Colonic mucosa (tissue), 4 donors: ENCODE data around the gene TYW1B. TPM values are rescaled to one million over a fixed set of nuclear protein-coding genes. Genes with fewer than 3 reads are reported as not detected.
"Not testable (repeated sequence)": the region's sequence is repeated elsewhere in the genome, so short reads cannot be mapped to it uniquely, and the experiment has no call there.

ENCODE experiments used
- DNase-seq: peaks from one replicate; pipeline ENCODE4 v3.0.0-alpha.2; 2020
- H3K27ac ChIP-seq: fragments of 200-600 bp; one replicate; pipeline ENCODE4 v1.8.0; 2021
- H3K27me3 ChIP-seq: fragments of 200-600 bp; one replicate; pipeline ENCODE4 v1.8.0; 2021
- H3K36me3 ChIP-seq: fragments of 200-600 bp; one replicate; pipeline ENCODE4 v1.8.0; 2021
- H3K4me1 ChIP-seq: fragments of 200-600 bp; one replicate; pipeline ENCODE4 v1.8.0; 2021; ENCODE audit warnings: mild to moderate bottlenecking
- H3K4me3 ChIP-seq: fragments of 200-600 bp; one replicate; pipeline ENCODE4 v1.8.0; 2021
- H3K9ac ChIP-seq, 2 donors: one replicate each; pipeline ENCODE4 v1.7.0; 2013; ENCODE audit warnings: control low read depth in 2 of 2, low read depth in 2 of 2, low read length in 2 of 2
- H3K9me3 ChIP-seq: fragments of 200-600 bp; one replicate; pipeline ENCODE4 v1.8.0; 2021
- CTCF ChIP-seq: fragments of 200-600 bp; IDR thresholded peaks from one replicate; pipeline ENCODE4 v1.8.0; 2022; ENCODE audit warnings: antibody characterized with exemption, mild to moderate bottlenecking
- intact Hi-C: fragments of 100-400 bp; cut with DNase I; formaldehyde crosslinking; loops from one replicate; pipeline ENCODE4 v1.14.1; 2022
- total RNA-seq, 2 donors: library from RNA; stranded (reverse); fragmentation: NEBNext Ultra II Directional in 1 of 2; extraction: Animal tissue kit (Norgen Biotek cat#: 25700) in 1 of 2; gene quantifications; one replicate each; pipeline ENCODE4 v1.2.1, GENCODE V29; 2021
- donor health status: healthy.
- donor health status: DM: no; HTN: no; CAD: no.
- donor health status: DM: no; HTN: no; CAD: no.

Gene TYW1B
- total RNA-seq, 2 donors from 2014 or later: 1.9 to 8.9 TPM

- H3K36me3 ChIP-seq, H3K27ac ChIP-seq, H3K4me1 ChIP-seq, H3K4me3 ChIP-seq, H3K9ac ChIP-seq, H3K27me3 ChIP-seq, DNase-seq, intact Hi-C loops, H3K9me3 ChIP-seq: not testable (repeated sequence)
Observed at GRCh38 chr7:72635273-72635908, 192.6 kb downstream of the TYW1B start.

GRCh38 chr7:72632765-72633292 lies 195.2 kb downstream of the TYW1B start:
- DNase-seq: peak; percentile 23
- H3K4me1 ChIP-seq, H3K27ac ChIP-seq, H3K9ac ChIP-seq, intact Hi-C loops, H3K9me3 ChIP-seq, H3K36me3 ChIP-seq, H3K4me3 ChIP-seq, H3K27me3 ChIP-seq: not testable (repeated sequence)

GRCh38 chr7:72628375-72628774 lies 199.6 kb downstream of the TYW1B start:
- intact Hi-C loops, H3K9ac ChIP-seq, DNase-seq, H3K27ac ChIP-seq, H3K27me3 ChIP-seq, H3K4me3 ChIP-seq, H3K4me1 ChIP-seq, H3K36me3 ChIP-seq, H3K9me3 ChIP-seq: not testable (repeated sequence)

GRCh38 chr7:72626428-72627011 lies 201.5 kb downstream of the TYW1B start:
- H3K27ac ChIP-seq, H3K27me3 ChIP-seq, intact Hi-C loops, H3K4me1 ChIP-seq, DNase-seq, H3K9ac ChIP-seq, H3K9me3 ChIP-seq, H3K36me3 ChIP-seq, H3K4me3 ChIP-seq: not testable (repeated sequence)

GRCh38 chr7:72625721-72626423 lies 202.1 kb downstream of the TYW1B start:
- H3K9ac ChIP-seq, H3K4me1 ChIP-seq, H3K27me3 ChIP-seq, H3K27ac ChIP-seq, intact Hi-C loops, H3K4me3 ChIP-seq, DNase-seq, H3K36me3 ChIP-seq, H3K9me3 ChIP-seq: not testable (repeated sequence)

GRCh38 chr7:72622532-72622931 lies 205.5 kb downstream of the TYW1B start:
- DNase-seq: no peak
- intact Hi-C loops: no loop called here
- H3K9ac ChIP-seq: no peak overlapping the region

GRCh38 chr7:72621761-72622187 lies 206.2 kb downstream of the TYW1B start:
- H3K4me1 ChIP-seq, H3K27me3 ChIP-seq, H3K36me3 ChIP-seq, DNase-seq, intact Hi-C loops, H3K27ac ChIP-seq, H3K9ac ChIP-seq, H3K4me3 ChIP-seq, H3K9me3 ChIP-seq: not testable (repeated sequence)

More at GRCh38 chr7:72622532-72622931, 205.5 kb downstream of the TYW1B start:
- Histone ChIP-seq H3K27me3 (no peaks in the 10 kb centered on the region), H3K4me1 (no peaks in the 10 kb centered on the region), H3K9me3 (no peaks in the 10 kb centered on the region), H3K4me3 (no peak overlapping the region), H3K27ac (no peak overlapping the region), H3K36me3 (no peaks in the 10 kb centered on the region)
- no peak for TF ChIP-seq CTCF

- DNase-seq, intact Hi-C loops, H3K27me3 ChIP-seq, H3K4me1 ChIP-seq, H3K9ac ChIP-seq, H3K36me3 ChIP-seq, H3K27ac ChIP-seq, H3K9me3 ChIP-seq, H3K4me3 ChIP-seq: not testable (repeated sequence)
Observed at GRCh38 chr7:72620923-72621322, 207.1 kb downstream of the TYW1B start.

GRCh38 chr7:72618435-72619180 lies 209.4 kb downstream of the TYW1B start:
- not testable (repeated sequence) for H3K36me3 ChIP-seq

GRCh38 chr7:72609761-72610160 lies 218.2 kb downstream of the TYW1B start:
- H3K27ac ChIP-seq, H3K36me3 ChIP-seq, H3K9ac ChIP-seq, H3K27me3 ChIP-seq, DNase-seq, H3K9me3 ChIP-seq, H3K4me3 ChIP-seq, H3K4me1 ChIP-seq, intact Hi-C loops: not testable (repeated sequence)

More at GRCh38 chr7:72618435-72619180, 209.4 kb downstream of the TYW1B start:
- H3K4me3 ChIP-seq, H3K4me1 ChIP-seq, H3K27ac ChIP-seq, DNase-seq, intact Hi-C loops, H3K9ac ChIP-seq, H3K9me3 ChIP-seq, H3K27me3 ChIP-seq: not testable (repeated sequence)

GRCh38 chr7:72607988-72608387 lies 220.0 kb downstream of the TYW1B start:
- intact Hi-C loops, H3K9ac ChIP-seq, H3K36me3 ChIP-seq, DNase-seq, H3K27ac ChIP-seq, H3K4me1 ChIP-seq, H3K9me3 ChIP-seq, H3K4me3 ChIP-seq, H3K27me3 ChIP-seq: not testable (repeated sequence)
